GM12878 (cell line): ENCODE measurements around the gene TAB2. TPM values are rescaled to one million over a fixed set of nuclear protein-coding genes. Genes with fewer than 3 reads are reported as not detected.

ENCODE experiments used
- ATAC-seq: fragments of 200-7000 bp; cut with Tn5 transposase; 3 replicates; pipeline ENCODE4 v1.9.1; 2020; ENCODE audit warnings: mild to moderate bottlenecking, moderate library complexity
- BruUV-seq: library from RNA; stranded (reverse); fragments of 400-500 nt; replicated peaks from 2 replicates; lab custom pipeline; 2021; lab: Mats Ljungman, UMichigan
- CTCF ChIA-PET: fragments of 300-600 bp; sonication (Branson Sonifier 250); formaldehyde crosslinking; extraction: SDS; loops from one replicate; lab custom pipeline; 2021; ENCODE audit warnings: inconsistent platforms; lab: Yijun Ruan, JAX
- POLR2A ChIA-PET: fragments of 350-600 bp; formaldehyde crosslinking; extraction: SDS; loops from one replicate; lab custom pipeline; 2021; ENCODE audit warnings: inconsistent platforms; lab: Charles Lee
- RAD21 ChIA-PET: fragments of 300-600 bp; sonication (Branson Sonifier 250); formaldehyde crosslinking; loops from one replicate; lab custom pipeline; 2023; ENCODE audit warnings: antibody characterized with exemption; ENCODE audit not compliant: unreplicated experiment; lab: Charles Lee
- SMC1A ChIA-PET: fragments of 300-600 bp; sonication (Branson Sonifier 250); formaldehyde crosslinking; loops from one replicate; lab custom pipeline; 2023; ENCODE audit not compliant: unreplicated experiment, uncharacterized antibody; lab: Charles Lee
- DNase-seq: peaks from one replicate; pipeline ENCODE4 v3.0.0-alpha.2; 2011; ENCODE audit warnings: low read depth, low spot score
- FAIRE-seq: peaks from 3 replicates; lab custom pipeline; 2011; peaks lifted over from hg19 to GRCh38; lab: Jason Lieb, UNC
- H2AFZ ChIP-seq: 2 replicates; pipeline ENCODE4 v1.6.0; 2011; ENCODE audit warnings: low read depth, low read length, control low read depth; ENCODE audit not compliant: control insufficient read depth
- H3K27ac ChIP-seq: 2 replicates; pipeline ENCODE4 v1.5.1; 2011; ENCODE audit warnings: control low read depth; ENCODE audit not compliant: control insufficient read depth, insufficient read depth
- H3K27me3 ChIP-seq, 2 experiments: replicated peaks in 1 of 2; 2 replicates each; pipeline versions ENCODE4 v1.6.0 to v1.6.1; 2011; ENCODE audit warnings: low read length in 1 of 2; ENCODE audit not compliant: control insufficient read depth in 2 of 2, insufficient read depth in 2 of 2
- H3K36me3 ChIP-seq, 2 experiments: 2 replicates each; pipeline ENCODE4 v1.5.1; 2011; ENCODE audit warnings: low read length in 1 of 2; ENCODE audit not compliant: control insufficient read depth in 2 of 2, insufficient read depth in 2 of 2
- H3K4me1 ChIP-seq: 2 replicates; pipeline ENCODE4 v1.6.1; 2011; ENCODE audit warnings: mild to moderate bottlenecking, low read length, moderate library complexity, mixed read lengths; ENCODE audit not compliant: control insufficient read depth, insufficient read depth
- H3K4me2 ChIP-seq: 2 replicates; pipeline ENCODE4 v1.6.0; 2011; ENCODE audit warnings: control low read depth; ENCODE audit not compliant: control insufficient read depth, insufficient read depth
- H3K4me3 ChIP-seq: fragments of 200-600 bp; sonication (generic); 2 replicates; pipeline ENCODE4 v1.5.1; 2016
- H3K79me2 ChIP-seq: 2 replicates; pipeline ENCODE4 v1.6.0; 2011; ENCODE audit warnings: low read length; ENCODE audit not compliant: control insufficient read depth, insufficient read depth
- H3K9ac ChIP-seq: 2 replicates; pipeline ENCODE4 v1.8.0; 2011; ENCODE audit warnings: low read length, control low read depth, mixed read lengths; ENCODE audit not compliant: control insufficient read depth, insufficient read depth
- H3K9me3 ChIP-seq: replicated peaks from 3 replicates; pipeline ENCODE4 v1.5.1; 2011; ENCODE audit warnings: mild to moderate bottlenecking, low read length; ENCODE audit not compliant: control insufficient read depth, insufficient read depth
- H4K20me1 ChIP-seq: 2 replicates; pipeline ENCODE4 v1.6.0; 2011; ENCODE audit not compliant: control insufficient read depth, insufficient read depth
- CREM ChIP-seq: IDR thresholded peaks from 2 replicates; pipeline ENCODE4 v1.6.1; 2014; ENCODE audit warnings: antibody characterized with exemption, low read depth
- JUNB ChIP-seq: IDR thresholded peaks from 2 replicates; pipeline ENCODE4 v1.6.1; 2016; ENCODE audit warnings: antibody characterized with exemption, mild to moderate bottlenecking
- KLF5 ChIP-seq: fragments of 450-650 bp; IDR thresholded peaks from 2 replicates; pipeline ENCODE4 v1.6.1; 2014; ENCODE audit warnings: mild to moderate bottlenecking; ENCODE audit not compliant: partially characterized antibody
- NFYB ChIP-seq: IDR thresholded peaks from 2 replicates; pipeline ENCODE4 v1.6.1; 2011; ENCODE audit warnings: low read depth, mild to moderate bottlenecking, low read length, improper control_type of control experiment, moderate library complexity; ENCODE audit not compliant: insufficient read depth
- RB1 ChIP-seq: fragments of 450-650 bp; formaldehyde crosslinking; IDR thresholded peaks from 2 replicates; pipeline ENCODE4 v1.6.1; 2017; ENCODE audit warnings: mild to moderate bottlenecking, borderline replicate concordance
- SIN3A ChIP-seq: IDR thresholded peaks from 2 replicates; pipeline ENCODE4 v1.6.1; 2012; ENCODE audit warnings: low read depth, low read length, improper control_type of control experiment
- WGBS: methylation state at CpG from one replicate; pipeline ENCODE4 v1.1.6; 2016; ENCODE audit warnings: low lambda C conversion rate; ENCODE audit not compliant: insufficient replicate concordance, insufficient coverage; ENCODE audit errors: missing lambda C conversion rate; 5-methylcytosine and 5-hydroxymethylcytosine counted together
- in situ Hi-C: fragments of 300-500 bp; cut with MboI; formaldehyde crosslinking; loops from 9 replicates; pipeline ENCODE4 v1.14.3; 2018; ENCODE audit warnings: mixed read lengths
- intact Hi-C: fragments of 100-400 bp; cut with micrococcal nuclease; formaldehyde crosslinking; loops from one replicate; pipeline ENCODE4 v1.14.2; 2022; ENCODE audit not compliant: unreplicated experiment
- polyA plus RNA-seq, 11 experiments: library from polyadenylated mRNA; depleted of rRNA in 4 of 11; unstranded in 6 of 11; stranded (reverse) in 5 of 11; fragments of >200 nt; fragmentation: Nextera tagmentation in 4 of 11; fragmentation: Illumina TruSeq in 1 of 11; extraction: Ambion mirVana in 4 of 11; extraction: Trizol in 1 of 11; gene quantifications; 1 replicate in 1 of 11; 2 replicates in 10 of 11; pipeline versions ENCODE4 v1.2.1 to v1.2.3, GENCODE V29; 2011 to 2016; ENCODE audit warnings: inconsistent platforms in 2 of 11, missing spikeins in 2 of 11, low read depth in 1 of 11
- total RNA-seq, 4 experiments: library from RNA; depleted of rRNA in 3 of 4; stranded (reverse); fragments of >200 nt in 3 of 4; fragmentation: Illumina TruSeq in 1 of 4; extraction: Trizol in 1 of 4; gene quantifications; 2 replicates each; pipeline versions ENCODE4 v1.2.1 to v1.2.3, GENCODE V29; 2013 to 2021
- TF ChIP-seq, protein P1 (sequence below): IDR thresholded peaks from 2 replicates; pipeline ENCODE4 v1.6.1; 2012; ENCODE audit warnings: mild to moderate bottlenecking, low read depth, low read length

The TAB2 gene
- total and polyA plus RNA-seq, 10 of the 15 experiments (the other 5 are each of a cell fraction or from before 2014, with no cell fraction given), result 8.9 to 66.3 (median 23.0) TPM

DNA sequence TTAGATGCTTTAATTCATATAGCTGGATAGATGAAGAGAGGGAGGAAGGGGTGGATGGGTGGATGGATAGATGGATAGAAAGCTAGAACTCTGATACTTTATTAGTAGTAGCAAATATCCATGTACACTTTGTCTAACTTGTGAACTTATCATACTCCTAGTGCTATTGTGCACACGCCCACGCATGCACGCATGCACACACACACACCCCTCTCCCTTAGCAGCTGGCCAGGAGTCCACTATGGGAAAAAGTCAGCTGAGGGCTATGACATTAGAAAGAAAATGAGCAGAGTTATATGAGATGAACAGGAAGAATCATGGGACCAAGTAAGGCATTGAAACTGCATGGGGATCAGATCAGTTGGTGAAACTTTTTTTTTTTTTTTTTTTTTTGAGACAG is 28.6 kb downstream of the TAB2 start:
- DNase-seq (no peak), FAIRE-seq (no peak), ATAC-seq (no peak)
- H3K79me2 ChIP-seq, result peaks cover 82% of the 10 kb centered on the region
- WGBS, result 100% methylated on average over 3 of the region's 3 CpGs
- H3K9ac ChIP-seq, result no peak overlapping the region
- no peaks in the 10 kb centered on the region for H3K27me3 ChIP-seq
- no peaks in the 10 kb centered on the region for H3K9me3 ChIP-seq
- no peaks in the 10 kb centered on the region for H4K20me1 ChIP-seq
- intact Hi-C loops, result no loop called here
- ChIA-PET POLR2A (interaction anchor here (0.7 to 1.4 kb wide), 5 partner anchors 14 to 158 kb away, joined by 3 to 7 read pairs (median 6); no protein-coding TSS in a partner anchor), RAD21 (interaction anchor here (1.0 to 1.2 kb wide), 2 partner anchors 9 to 20 kb away, joined by 3 to 5 read pairs; no protein-coding TSS in a partner anchor), CTCF (interaction anchor here (0.8 to 1.7 kb wide), 5 partner anchors 23 to 261 kb away, joined by 3 to 4 read pairs (median 3); no protein-coding TSS in a partner anchor), SMC1A (interaction anchor here (0.7 to 15.8 kb wide), 9 partner anchors 13 to 314 kb away, joined by 3 to 199 read pairs (median 5); no protein-coding TSS in a partner anchor)
- no peak for TF ChIP-seq CREM
- TF ChIP-seq KLF5, result no peak
- TF ChIP-seq RB1, result no peak
- TF ChIP-seq SIN3A, result no peak
- TF ChIP-seq NFYB, result no peak
- no peak for TF ChIP-seq JUNB
- TF ChIP-seq, protein P1, sequence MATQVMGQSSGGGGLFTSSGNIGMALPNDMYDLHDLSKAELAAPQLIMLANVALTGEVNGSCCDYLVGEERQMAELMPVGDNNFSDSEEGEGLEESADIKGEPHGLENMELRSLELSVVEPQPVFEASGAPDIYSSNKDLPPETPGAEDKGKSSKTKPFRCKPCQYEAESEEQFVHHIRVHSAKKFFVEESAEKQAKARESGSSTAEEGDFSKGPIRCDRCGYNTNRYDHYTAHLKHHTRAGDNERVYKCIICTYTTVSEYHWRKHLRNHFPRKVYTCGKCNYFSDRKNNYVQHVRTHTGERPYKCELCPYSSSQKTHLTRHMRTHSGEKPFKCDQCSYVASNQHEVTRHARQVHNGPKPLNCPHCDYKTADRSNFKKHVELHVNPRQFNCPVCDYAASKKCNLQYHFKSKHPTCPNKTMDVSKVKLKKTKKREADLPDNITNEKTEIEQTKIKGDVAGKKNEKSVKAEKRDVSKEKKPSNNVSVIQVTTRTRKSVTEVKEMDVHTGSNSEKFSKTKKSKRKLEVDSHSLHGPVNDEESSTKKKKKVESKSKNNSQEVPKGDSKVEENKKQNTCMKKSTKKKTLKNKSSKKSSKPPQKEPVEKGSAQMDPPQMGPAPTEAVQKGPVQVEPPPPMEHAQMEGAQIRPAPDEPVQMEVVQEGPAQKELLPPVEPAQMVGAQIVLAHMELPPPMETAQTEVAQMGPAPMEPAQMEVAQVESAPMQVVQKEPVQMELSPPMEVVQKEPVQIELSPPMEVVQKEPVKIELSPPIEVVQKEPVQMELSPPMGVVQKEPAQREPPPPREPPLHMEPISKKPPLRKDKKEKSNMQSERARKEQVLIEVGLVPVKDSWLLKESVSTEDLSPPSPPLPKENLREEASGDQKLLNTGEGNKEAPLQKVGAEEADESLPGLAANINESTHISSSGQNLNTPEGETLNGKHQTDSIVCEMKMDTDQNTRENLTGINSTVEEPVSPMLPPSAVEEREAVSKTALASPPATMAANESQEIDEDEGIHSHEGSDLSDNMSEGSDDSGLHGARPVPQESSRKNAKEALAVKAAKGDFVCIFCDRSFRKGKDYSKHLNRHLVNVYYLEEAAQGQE, result no peak
- no peak overlapping the region for H3K4me2 ChIP-seq
- in situ Hi-C loops, result no loop called here
- peaks cover 18% of the 10 kb centered on the region; the same call in 1 of the 2 replicates for H3K4me1 ChIP-seq
- H3K36me3 ChIP-seq, result peaks cover 2 to 3% of the 10 kb centered on the region in 2 experiments; a peak in 3 of 4 replicates
- BruUV-seq, result no TSS peak
- no peak overlapping the region for H3K27ac ChIP-seq
- no peak overlapping the region for H3K4me3 ChIP-seq
- H2AFZ ChIP-seq, result no peak overlapping the region
